ENCODE data around the gene LEAP2. TPM values are rescaled to one million over a fixed set of nuclear protein-coding genes. Genes with fewer than 3 reads are reported as not detected.

The LEAP2 gene
- polyA plus RNA-seq, 2 of the 4 experiments (the other 2 are of a cell fraction): 1.6 to 4.8 TPM

DNA sequence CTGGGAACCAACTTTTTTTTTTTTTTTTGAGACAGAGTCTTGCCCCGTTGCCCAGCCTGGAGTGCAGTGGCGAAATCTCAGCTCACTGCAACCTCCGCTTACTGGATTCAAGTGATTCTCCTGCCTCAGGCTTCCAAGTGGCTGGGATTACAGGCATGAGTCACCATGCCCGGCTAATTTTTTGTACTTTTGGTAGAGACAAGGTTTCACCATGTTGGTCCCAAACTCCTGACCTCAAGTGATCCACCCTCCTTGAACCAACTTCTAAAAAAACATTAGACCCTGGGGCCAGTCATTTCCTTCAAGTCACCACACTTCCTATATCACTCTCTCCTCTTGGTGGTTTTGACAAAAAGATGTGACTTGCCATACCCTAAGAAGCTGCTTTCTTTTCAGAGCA is 32.2 kb upstream of the LEAP2 start:
- WGBS (ENCODE audit: missing lambda C conversion rate): 82% methylated on average over 4 of the region's 4 CpGs
- no peak overlapping the region for H3K4me3 ChIP-seq
- POLR2A ChIA-PET: no interaction called here
- DNase-seq (ENCODE audit: low read depth in 1 of 2, low spot score in 1 of 2) (no peak), ATAC-seq (no peak), FAIRE-seq (no peak)
- CTCF ChIA-PET: interaction anchor here (0.6 kb wide), 1 partner anchor 18 kb away, joined by 4 read pairs; no protein-coding TSS in a partner anchor
- H3K9me3 ChIP-seq: no peaks in the 10 kb centered on the region
- no peak overlapping the region for H3K4me2 ChIP-seq
- H3K27ac ChIP-seq: no peak overlapping the region
- H3K4me1 ChIP-seq: peaks cover 4% of the 10 kb centered on the region; the same call in 1 of the 3 replicates
- TF ChIP-seq CEBPB (IDR thresholded peaks at IDR 0.05) (no peak), ESRRA (IDR thresholded peaks at IDR 0.05; ENCODE audit: borderline replicate concordance, low read length) (no peak), NR3C1 (IDR thresholded peaks at IDR 0.05) (no peak), FOSB (CRISPR knock-in tag; IDR thresholded peaks at IDR 0.05) (no peak), KDM1A (IDR thresholded peaks at IDR 0.05; ENCODE audit: low read depth) (no peak), BCL3 (IDR thresholded peaks at IDR 0.05) (no peak), RARB (CRISPR knock-in tag; IDR thresholded peaks at IDR 0.05) (no peak), CBX2 (IDR thresholded peaks at IDR 0.05; ENCODE audit: borderline replicate concordance, low read depth) (no peak), HOXB13 (CRISPR knock-in tag; IDR thresholded peaks at IDR 0.05; ENCODE audit: low read depth) (no peak), FOSL2 (IDR thresholded peaks at IDR 0.05) (no peak), FOSL2 (CRISPR knock-in tag; IDR thresholded peaks at IDR 0.05) (no peak), EHF (CRISPR knock-in tag; IDR thresholded peaks at IDR 0.05) (no peak), TFCP2L1 (CRISPR knock-in tag; IDR thresholded peaks at IDR 0.05) (no peak), POLR2AphosphoS2 (conservative IDR thresholded peaks at IDR 0.05; ENCODE audit: low read length) (no peak), EP300 (IDR thresholded peaks at IDR 0.05) (no peak), ZFP36 (IDR thresholded peaks at IDR 0.05; ENCODE audit: borderline replicate concordance, partially characterized antibody) (no peak), MYC (IDR thresholded peaks at IDR 0.05; ENCODE audit: borderline replicate concordance, low read length) (no peak), ATOH8 (CRISPR knock-in tag; IDR thresholded peaks at IDR 0.05; ENCODE audit: low read depth) (no peak)
- TF ChIP-seq, protein P1, sequence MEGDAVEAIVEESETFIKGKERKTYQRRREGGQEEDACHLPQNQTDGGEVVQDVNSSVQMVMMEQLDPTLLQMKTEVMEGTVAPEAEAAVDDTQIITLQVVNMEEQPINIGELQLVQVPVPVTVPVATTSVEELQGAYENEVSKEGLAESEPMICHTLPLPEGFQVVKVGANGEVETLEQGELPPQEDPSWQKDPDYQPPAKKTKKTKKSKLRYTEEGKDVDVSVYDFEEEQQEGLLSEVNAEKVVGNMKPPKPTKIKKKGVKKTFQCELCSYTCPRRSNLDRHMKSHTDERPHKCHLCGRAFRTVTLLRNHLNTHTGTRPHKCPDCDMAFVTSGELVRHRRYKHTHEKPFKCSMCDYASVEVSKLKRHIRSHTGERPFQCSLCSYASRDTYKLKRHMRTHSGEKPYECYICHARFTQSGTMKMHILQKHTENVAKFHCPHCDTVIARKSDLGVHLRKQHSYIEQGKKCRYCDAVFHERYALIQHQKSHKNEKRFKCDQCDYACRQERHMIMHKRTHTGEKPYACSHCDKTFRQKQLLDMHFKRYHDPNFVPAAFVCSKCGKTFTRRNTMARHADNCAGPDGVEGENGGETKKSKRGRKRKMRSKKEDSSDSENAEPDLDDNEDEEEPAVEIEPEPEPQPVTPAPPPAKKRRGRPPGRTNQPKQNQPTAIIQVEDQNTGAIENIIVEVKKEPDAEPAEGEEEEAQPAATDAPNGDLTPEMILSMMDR (IDR thresholded peaks at IDR 0.05): no peak
- TF ChIP-seq, protein P2, sequence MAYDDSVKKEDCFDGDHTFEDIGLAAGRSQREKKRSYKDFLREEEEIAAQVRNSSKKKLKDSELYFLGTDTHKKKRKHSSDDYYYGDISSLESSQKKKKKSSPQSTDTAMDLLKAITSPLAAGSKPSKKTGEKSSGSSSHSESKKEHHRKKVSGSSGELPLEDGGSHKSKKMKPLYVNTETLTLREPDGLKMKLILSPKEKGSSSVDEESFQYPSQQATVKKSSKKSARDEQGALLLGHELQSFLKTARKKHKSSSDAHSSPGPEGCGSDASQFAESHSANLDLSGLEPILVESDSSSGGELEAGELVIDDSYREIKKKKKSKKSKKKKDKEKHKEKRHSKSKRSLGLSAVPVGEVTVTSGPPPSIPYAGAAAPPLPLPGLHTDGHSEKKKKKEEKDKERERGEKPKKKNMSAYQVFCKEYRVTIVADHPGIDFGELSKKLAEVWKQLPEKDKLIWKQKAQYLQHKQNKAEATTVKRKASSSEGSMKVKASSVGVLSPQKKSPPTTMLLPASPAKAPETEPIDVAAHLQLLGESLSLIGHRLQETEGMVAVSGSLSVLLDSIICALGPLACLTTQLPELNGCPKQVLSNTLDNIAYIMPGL (CRISPR knock-in tag; IDR thresholded peaks at IDR 0.05; ENCODE audit: borderline replicate concordance): no peak

DNA sequence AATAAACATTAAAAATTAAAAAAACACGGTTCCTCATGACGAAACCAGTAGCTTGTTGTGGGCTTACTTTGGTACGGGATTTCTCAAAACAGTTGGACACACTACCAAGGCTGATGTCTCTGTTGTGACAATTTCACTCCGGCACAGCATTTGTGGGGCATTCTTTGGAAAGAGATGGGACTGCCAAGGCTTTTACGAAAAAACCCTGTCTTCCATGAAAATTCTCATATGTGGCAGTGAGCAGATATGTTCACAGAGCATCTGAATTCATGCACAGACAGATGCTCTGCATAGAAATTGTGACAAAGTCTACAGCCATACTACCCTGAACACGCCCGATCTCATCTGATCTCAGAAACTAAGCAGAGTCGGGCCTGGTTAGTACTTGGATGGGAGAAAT is 25.2 kb upstream of the LEAP2 start:
- TF ChIP-seq, protein P2 (CRISPR knock-in tag; IDR thresholded peaks at IDR 0.05; ENCODE audit: borderline replicate concordance): no peak
- no peak for TF ChIP-seq SMC3 (IDR thresholded peaks at IDR 0.05)
- no peak for TF ChIP-seq NR3C1 (IDR thresholded peaks at IDR 0.05)
- TF ChIP-seq CEBPB (IDR thresholded peaks at IDR 0.05): no peak
- no peak for TF ChIP-seq BHLHE40 (IDR thresholded peaks at IDR 0.05; ENCODE audit: low read depth, low read length)
- no peak for TF ChIP-seq TFCP2L1 (CRISPR knock-in tag; IDR thresholded peaks at IDR 0.05)
- Histone ChIP-seq H3K27ac (no peak overlapping the region), H3K4me3 (no peak overlapping the region), H3K4me1 (no peaks in the 10 kb centered on the region), H3K4me2 (no peak overlapping the region), H3K9me3 (no peaks in the 10 kb centered on the region)
- ATAC-seq: no peak
- POLR2A ChIA-PET: no interaction called here
- whole genome bisulfite sequencing (ENCODE audit: missing lambda C conversion rate): 85% methylated on average over 8 of the region's 8 CpGs
- no peak for DNase-seq (ENCODE audit: low read depth in 1 of 2, low spot score in 1 of 2)
- CTCF ChIA-PET: interaction anchor here (0.6 to 2.2 kb wide), 5 partner anchors 18 to 652 kb away, joined by 3 to 6 read pairs (median 4); partner anchors contain the start of gene SHROOM1
- FAIRE-seq: no peak
